NCI-H82 treated with DMSO at 0.1 percent for 48 hours (cell line): ENCODE results near the gene OPHN1.
"Not testable (repeated sequence)": the region's sequence is repeated elsewhere in the genome, so short reads cannot be mapped to it uniquely, and the experiment has no call there.

Experiments used
- DNase-seq: peaks from one replicate; lab custom pipeline; 2025; ENCODE audit not compliant: unreplicated experiment; lab: John Stamatoyannopoulos, UW

The OPHN1 gene

GRCh38 chrX:68422478-68422877 is 10.8 kb downstream of the OPHN1 start:
- DNase-seq = no peak

DNA sequence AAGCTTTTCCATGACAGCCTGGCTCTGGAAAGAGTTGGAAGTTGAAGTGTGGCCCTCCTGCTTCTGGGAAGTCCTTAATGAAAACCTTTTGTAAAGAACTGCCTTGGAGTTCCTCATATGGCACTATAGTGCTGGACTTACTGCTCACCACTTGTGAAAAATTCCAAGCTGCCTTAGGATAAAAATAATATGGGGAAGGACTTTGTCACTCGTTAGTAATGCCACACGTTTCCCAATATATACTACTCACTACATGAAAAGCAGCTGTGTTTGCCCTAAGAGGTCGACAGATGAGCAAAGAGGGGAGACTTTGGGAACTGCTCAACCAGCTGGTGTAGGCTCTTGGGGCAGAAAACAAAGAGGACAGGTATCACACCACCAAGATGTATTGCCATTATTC is 11.7 kb downstream of the OPHN1 start:
- no peak for DNase-seq

DNA sequence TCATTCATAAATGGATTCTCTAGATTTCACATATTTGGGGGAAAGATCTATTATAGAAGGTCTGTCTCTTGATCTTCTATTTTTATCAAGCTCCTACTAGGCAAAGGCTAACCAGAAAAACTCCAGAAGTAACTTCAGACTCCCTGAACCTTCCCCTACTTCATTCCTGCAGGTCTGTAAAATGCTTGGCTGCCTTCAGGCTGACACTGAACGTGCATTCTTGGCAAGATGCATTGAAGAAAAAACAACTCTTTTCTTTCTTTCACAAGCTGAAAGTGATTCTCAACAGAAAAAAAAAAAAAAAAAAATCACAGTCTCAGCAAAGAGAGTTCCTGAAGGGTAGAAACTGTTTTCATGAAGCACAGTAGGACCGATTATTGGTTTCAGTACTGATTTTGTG is 12.7 kb downstream of the OPHN1 start:
- no peak for DNase-seq

GRCh38 chrX:68419975-68420374 is 13.3 kb downstream of the OPHN1 start:
- DNase-seq = no peak

GRCh38 chrX:68417651-68418050 is 15.6 kb downstream of the OPHN1 start:
- DNase-seq = no peak

- DNase-seq = no peak
Observed at GRCh38 chrX:68416592-68416991, 16.7 kb downstream of the OPHN1 start.

- no peak for DNase-seq
Observed at GRCh38 chrX:68415316-68415715, 18.0 kb downstream of the OPHN1 start.

- no peak for DNase-seq
Observed at GRCh38 chrX:68413254-68413653, 20.0 kb downstream of the OPHN1 start.

DNA sequence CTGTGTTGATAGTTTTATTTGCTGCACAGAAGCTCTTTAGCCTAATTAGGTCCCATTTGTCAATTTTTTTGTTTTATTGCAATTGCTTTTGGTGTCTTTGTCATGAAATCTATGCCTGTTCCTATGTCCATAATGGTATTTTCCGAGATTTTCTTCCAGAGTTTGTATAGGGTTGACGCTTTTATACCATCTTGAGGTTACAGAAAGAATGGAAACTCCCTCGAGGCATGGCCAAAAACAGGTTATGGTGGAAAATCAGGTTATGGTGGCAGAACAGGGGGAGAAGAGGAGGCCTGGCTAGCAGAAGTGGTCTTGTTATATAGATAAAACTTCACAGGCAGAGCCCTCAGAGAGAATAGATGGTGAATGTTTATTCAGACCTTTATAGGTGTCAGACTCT is 21.6 kb downstream of the OPHN1 start:
- DNase-seq = no peak

- DNase-seq = peak; percentile 83
Observed at GRCh38 chrX:68409194-68409593, 24.1 kb downstream of the OPHN1 start.

- no peak for DNase-seq
Observed at GRCh38 chrX:68403522-68403921, 29.8 kb downstream of the OPHN1 start.

DNA sequence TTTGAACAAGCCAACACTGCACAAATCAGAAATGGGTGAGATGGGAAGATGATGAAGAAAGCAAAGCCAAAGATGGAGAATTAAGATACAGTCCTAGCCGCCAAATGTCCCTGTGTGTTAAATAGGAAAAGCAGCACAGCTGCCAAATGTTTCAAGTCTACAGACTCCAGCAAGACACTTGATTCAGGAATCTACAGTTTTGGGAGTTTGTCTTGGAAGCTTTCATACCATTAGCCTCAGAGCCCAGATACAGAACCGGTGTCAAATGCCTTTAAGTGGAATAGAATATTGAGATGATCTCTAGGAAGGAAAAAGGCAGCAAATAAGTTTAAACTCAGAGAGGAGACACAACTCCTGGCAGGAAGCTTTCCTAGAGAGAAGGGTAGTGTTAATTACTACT is 30.3 kb downstream of the OPHN1 start:
- no peak for DNase-seq

DNA sequence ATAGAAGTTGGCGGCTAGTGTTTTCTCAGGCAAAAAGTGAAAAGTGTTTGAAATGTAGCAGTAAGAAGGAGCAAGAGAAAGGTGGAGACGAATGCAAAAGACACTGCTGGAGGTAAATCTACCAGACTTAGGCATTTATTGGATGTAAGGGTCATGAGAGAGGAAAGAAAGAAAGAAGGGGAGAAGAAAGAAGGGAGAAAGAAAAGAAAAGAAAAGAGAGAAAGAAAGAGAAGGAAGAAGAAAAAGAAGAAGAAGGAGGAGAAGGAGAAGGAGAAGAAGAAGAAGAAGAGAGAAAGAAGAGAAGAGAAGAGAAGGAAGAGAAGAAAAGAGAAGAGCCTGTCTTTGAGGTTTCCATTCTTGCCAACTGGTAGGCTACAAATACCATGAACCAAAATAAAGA is 31.2 kb downstream of the OPHN1 start:
- DNase-seq = no peak

GRCh38 chrX:68398291-68398690 is 35.0 kb downstream of the OPHN1 start:
- no peak for DNase-seq

DNA sequence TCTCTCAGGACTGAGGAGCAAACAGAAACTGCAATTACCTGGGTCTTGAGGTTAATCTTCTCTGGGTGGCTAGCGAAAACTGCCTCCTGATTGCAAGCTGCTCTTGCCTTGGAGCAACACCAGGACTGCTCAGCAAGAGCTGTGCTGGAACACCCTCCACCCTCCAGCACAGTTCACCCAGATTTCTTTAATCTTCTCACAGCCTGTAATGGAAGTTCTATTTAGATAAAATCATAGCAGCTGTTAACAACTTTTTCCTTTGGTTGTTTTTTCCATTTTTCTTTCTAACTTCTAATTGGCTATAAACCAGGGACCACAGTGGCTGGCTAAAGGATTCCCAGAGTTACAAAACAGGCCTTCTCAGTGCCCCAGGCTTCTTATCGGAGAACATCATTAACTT is 36.3 kb downstream of the OPHN1 start:
- no peak for DNase-seq

DNA sequence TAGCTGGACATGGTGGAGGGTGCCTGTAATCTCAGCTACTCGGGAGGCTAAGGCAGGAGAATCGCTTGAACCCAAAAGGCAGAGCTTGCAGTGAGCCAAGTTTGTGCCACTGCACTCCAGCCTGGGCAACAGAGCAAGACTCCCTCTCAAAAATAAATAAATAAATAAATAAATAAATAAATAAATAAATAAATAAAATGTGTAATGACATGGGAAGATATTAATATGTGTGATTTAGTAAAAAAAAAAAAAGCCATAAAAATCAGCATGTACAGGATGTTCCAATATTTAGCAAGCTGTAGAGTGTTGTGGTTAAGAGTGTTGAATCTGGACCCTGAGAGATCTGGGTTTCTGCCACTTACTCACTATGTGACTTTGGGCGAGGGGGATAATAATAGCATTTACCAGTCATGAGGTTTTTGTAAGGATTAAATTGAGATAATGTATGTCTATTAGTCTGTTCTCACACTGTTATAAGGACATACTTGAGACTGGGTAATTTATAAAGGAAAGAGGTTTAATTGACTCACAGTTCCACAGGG is 43.8 kb downstream of the OPHN1 start:
- DNase-seq = not testable (repeated sequence)

- no peak for DNase-seq
Observed at GRCh38 chrX:68387776-68388175, 45.5 kb downstream of the OPHN1 start.

- no peak for DNase-seq
Observed at GRCh38 chrX:68383540-68383939, 49.8 kb downstream of the OPHN1 start.

DNA sequence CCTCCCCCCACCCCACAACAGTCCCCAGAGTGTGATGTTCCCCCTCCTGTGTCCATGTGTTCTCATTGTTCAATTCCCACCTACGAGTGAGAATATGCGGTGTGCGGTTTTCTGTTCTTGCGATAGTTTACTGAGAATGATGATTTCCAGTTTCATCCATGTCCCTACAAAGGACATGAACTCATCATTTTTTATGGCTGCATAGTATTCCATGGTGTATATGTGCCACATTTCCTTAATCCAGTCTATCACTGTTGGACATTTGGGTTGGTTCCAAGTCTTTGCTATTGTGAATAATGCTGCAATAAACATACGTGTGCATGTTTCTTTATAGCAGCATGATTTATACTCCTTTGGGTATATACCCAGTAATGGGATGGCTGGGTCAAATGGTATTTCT is 55.7 kb downstream of the OPHN1 start:
- DNase-seq = not testable (repeated sequence)

GRCh38 chrX:68376373-68376772 is 56.9 kb downstream of the OPHN1 start:
- no peak for DNase-seq

- no peak for DNase-seq
Observed at GRCh38 chrX:68375803-68376202, 57.5 kb downstream of the OPHN1 start.

GRCh38 chrX:68372665-68373064 is 60.6 kb downstream of the OPHN1 start:
- DNase-seq = no peak

DNA sequence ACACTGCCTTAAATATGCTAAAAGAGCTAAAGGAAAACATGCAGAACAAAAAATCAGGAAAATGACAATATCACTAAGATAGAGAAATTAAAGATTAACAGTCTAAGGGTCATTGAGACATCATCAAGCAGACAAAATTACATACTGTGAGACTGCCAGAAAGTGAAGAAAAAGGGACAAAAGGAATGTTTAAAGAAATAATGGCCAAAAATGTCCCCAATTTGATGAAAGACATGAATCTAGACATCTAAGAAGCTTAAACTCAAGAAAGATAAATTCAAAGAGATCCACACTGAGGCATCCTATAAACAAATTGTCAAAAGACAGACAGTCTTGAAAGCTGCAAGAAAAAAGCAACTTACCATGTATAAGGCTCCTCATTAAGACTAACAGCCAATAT is 63.7 kb downstream of the OPHN1 start:
- no peak for DNase-seq

- no peak for DNase-seq
Observed at GRCh38 chrX:68365341-68365740, 68.0 kb downstream of the OPHN1 start.
